Measurements from ENCODE around the gene SCYGR8. TPM values are rescaled to one million over a fixed set of nuclear protein-coding genes. Genes with fewer than 3 reads are reported as not detected.
"Not testable (repeated sequence)": the region's sequence is repeated elsewhere in the genome, so short reads cannot be mapped to it uniquely, and the experiment has no call there.

The SCYGR8 gene
- polyA plus RNA-seq, 3 donors = not detected

DNA sequence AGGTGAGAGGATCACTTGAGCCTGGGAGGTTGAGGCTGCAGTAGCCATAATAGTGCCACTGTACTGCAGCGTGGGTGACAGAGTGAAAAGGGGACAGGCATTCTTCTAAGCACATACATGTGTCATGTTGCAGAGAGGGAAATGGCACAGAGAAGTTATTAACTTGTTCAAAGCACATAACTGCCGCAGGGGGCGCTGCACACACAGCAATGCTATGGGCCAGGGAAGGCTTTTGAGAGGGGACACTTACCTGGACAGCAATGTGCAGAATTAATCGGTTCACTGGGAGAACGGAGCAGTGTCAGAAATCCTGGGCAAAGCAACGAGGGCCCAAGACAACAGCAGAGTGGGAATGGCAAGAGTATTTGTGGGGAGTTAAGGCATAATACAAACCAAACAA is 2.4 kb downstream of the SCYGR8 start:
- Histone ChIP-seq H3K9ac (ENCODE audit: insufficient read depth, low read length, poor library complexity, severe bottlenecking) (no peak overlapping the region), H3K4me3 (replicated peaks in 1 of 3; ENCODE audit: low read depth in 2 of 3, low read length in 3 of 3) (no peak overlapping the region), H3K27me3 (ENCODE audit: control insufficient read depth in 2 of 2, insufficient read depth in 2 of 2, low read length in 2 of 2) (no peaks in the 10 kb centered on the region), H3K4me2 (replicated peaks; ENCODE audit: extremely low read depth, low read length, poor library complexity, severe bottlenecking) (no peak overlapping the region), H3K36me3 (replicated peaks in 1 of 2; ENCODE audit: control insufficient read depth in 1 of 2, insufficient read depth in 2 of 2, low read length in 2 of 2) (no peaks in the 10 kb centered on the region), H4K20me1 (ENCODE audit: insufficient read depth, low read length) (no peaks in the 10 kb centered on the region), H3K4me1 (ENCODE audit: control insufficient read depth in 1 of 2, insufficient read depth in 2 of 2, low read length in 2 of 2) (no peaks in the 10 kb centered on the region), H3K9me3 (replicated peaks in 1 of 2; ENCODE audit: control insufficient read depth in 1 of 2, insufficient read depth in 1 of 2, low read length in 2 of 2) (no peaks in the 10 kb centered on the region), H3K79me2 (ENCODE audit: insufficient read depth, low read length) (no peaks in the 10 kb centered on the region), H3K27ac (ENCODE audit: low read depth in 1 of 2, low read length in 2 of 2) (no peak overlapping the region), H2AFZ (ENCODE audit: insufficient read depth, low read depth, low read length, poor library complexity, severe bottlenecking) (no peak overlapping the region)
- H3K9me3 Mint-ChIP-seq = no peaks in the 10 kb centered on the region
- H3K4me1 Mint-ChIP-seq = no peaks in the 10 kb centered on the region
- 94% methylated on average over 6 of the region's 6 CpGs for WGBS (ENCODE audit: insufficient coverage)
- no peaks in the 10 kb centered on the region for H3K36me3 Mint-ChIP-seq
- H3K27me3 Mint-ChIP-seq (ENCODE audit: low read depth in 3 of 3) = peaks cover 2 to 12% (median 5%) of the 10 kb centered on the region in 3 donors
- H3K4me3 Mint-ChIP-seq = no peak overlapping the region
- TF ChIP-seq, protein P1, sequence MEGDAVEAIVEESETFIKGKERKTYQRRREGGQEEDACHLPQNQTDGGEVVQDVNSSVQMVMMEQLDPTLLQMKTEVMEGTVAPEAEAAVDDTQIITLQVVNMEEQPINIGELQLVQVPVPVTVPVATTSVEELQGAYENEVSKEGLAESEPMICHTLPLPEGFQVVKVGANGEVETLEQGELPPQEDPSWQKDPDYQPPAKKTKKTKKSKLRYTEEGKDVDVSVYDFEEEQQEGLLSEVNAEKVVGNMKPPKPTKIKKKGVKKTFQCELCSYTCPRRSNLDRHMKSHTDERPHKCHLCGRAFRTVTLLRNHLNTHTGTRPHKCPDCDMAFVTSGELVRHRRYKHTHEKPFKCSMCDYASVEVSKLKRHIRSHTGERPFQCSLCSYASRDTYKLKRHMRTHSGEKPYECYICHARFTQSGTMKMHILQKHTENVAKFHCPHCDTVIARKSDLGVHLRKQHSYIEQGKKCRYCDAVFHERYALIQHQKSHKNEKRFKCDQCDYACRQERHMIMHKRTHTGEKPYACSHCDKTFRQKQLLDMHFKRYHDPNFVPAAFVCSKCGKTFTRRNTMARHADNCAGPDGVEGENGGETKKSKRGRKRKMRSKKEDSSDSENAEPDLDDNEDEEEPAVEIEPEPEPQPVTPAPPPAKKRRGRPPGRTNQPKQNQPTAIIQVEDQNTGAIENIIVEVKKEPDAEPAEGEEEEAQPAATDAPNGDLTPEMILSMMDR (IDR thresholded peaks at IDR 0.05) = peak; percentile 13
- no peak overlapping the region for H3K27ac Mint-ChIP-seq
- intact Hi-C loops (cut with micrococcal nuclease) = no loop called here
- no peak for DNase-seq

GRCh38 chr2:227756261-227756660 is 10.6 kb downstream of the SCYGR8 start:
- 89% methylated on average over 2 of the region's 4 CpGs for WGBS (ENCODE audit: insufficient coverage)
- H3K4me3 Mint-ChIP-seq; H3K36me3 Mint-ChIP-seq; H3K27ac ChIP-seq (ENCODE audit: low read depth in 1 of 2, low read length in 2 of 2); H3K4me3 ChIP-seq (replicated peaks in 1 of 3; ENCODE audit: low read depth in 2 of 3, low read length in 3 of 3); H3K36me3 ChIP-seq (replicated peaks in 1 of 2; ENCODE audit: control insufficient read depth in 1 of 2, insufficient read depth in 2 of 2, low read length in 2 of 2); H3K27ac Mint-ChIP-seq; H3K27me3 ChIP-seq (ENCODE audit: control insufficient read depth in 2 of 2, insufficient read depth in 2 of 2, low read length in 2 of 2); H3K4me1 ChIP-seq (ENCODE audit: control insufficient read depth in 1 of 2, insufficient read depth in 2 of 2, low read length in 2 of 2); H4K20me1 ChIP-seq (ENCODE audit: insufficient read depth, low read length); H3K4me2 ChIP-seq (replicated peaks; ENCODE audit: extremely low read depth, low read length, poor library complexity, severe bottlenecking); H3K4me1 Mint-ChIP-seq; intact Hi-C loops (cut with micrococcal nuclease); H3K9me3 ChIP-seq (replicated peaks in 1 of 2; ENCODE audit: control insufficient read depth in 1 of 2, insufficient read depth in 1 of 2, low read length in 2 of 2); H3K9ac ChIP-seq (ENCODE audit: insufficient read depth, low read length, poor library complexity, severe bottlenecking); H2AFZ ChIP-seq (ENCODE audit: insufficient read depth, low read depth, low read length, poor library complexity, severe bottlenecking); H3K9me3 Mint-ChIP-seq; DNase-seq; H3K79me2 ChIP-seq (ENCODE audit: insufficient read depth, low read length): not testable (repeated sequence)
- H3K27me3 Mint-ChIP-seq (ENCODE audit: low read depth in 3 of 3) = peaks cover 3 to 11% (median 10%) of the 10 kb centered on the region in 3 donors

All from CD14-positive monocyte (primary cell).